GM19455 (cell line): Measurements from ENCODE around the gene HIC1.

Source experiments
- ATAC-seq: cut with Tn5 transposase; IDR thresholded peaks from one replicate; pipeline ENCODE4 v1.9.1; 2021; ENCODE audit not compliant: unreplicated experiment

Gene HIC1

GRCh38 chr17:2094891-2095535, 40.1 kb downstream of the HIC1 start:
- ATAC-seq, result no peak

- ATAC-seq, result no peak
These were observed 40.6 kb downstream of the HIC1 start for GRCh38 chr17:2095536-2095910.

GRCh38 chr17:2101448-2102257, 46.8 kb downstream of the HIC1 start:
- no peak for ATAC-seq

- no peak for ATAC-seq
These were observed 48.3 kb downstream of the HIC1 start for GRCh38 chr17:2102931-2103809.

- no peak for ATAC-seq
These were observed 50.8 kb downstream of the HIC1 start for GRCh38 chr17:2105663-2106062.

- no peak for ATAC-seq
These were observed 51.5 kb downstream of the HIC1 start for GRCh38 chr17:2106308-2106955.

- ATAC-seq, result no peak
These were observed 52.1 kb downstream of the HIC1 start for GRCh38 chr17:2107050-2107449.

- no peak for ATAC-seq
These were observed 52.6 kb downstream of the HIC1 start for GRCh38 chr17:2107506-2107905.

- ATAC-seq, result no peak
These were observed 53.3 kb downstream of the HIC1 start for GRCh38 chr17:2108170-2108569.

GRCh38 chr17:2110436-2110835, 55.5 kb downstream of the HIC1 start:
- no peak for ATAC-seq

- ATAC-seq, result no peak
These were observed 56.8 kb downstream of the HIC1 start for GRCh38 chr17:2111691-2112090.
